Measurements from ENCODE around the gene COL28A1. TPM values are rescaled to one million over a fixed set of nuclear protein-coding genes. Genes with fewer than 3 reads are reported as not detected.

Gene COL28A1
- total RNA-seq, 2 donors from 2014 or later: 1.8 to 6.2 TPM

DNA sequence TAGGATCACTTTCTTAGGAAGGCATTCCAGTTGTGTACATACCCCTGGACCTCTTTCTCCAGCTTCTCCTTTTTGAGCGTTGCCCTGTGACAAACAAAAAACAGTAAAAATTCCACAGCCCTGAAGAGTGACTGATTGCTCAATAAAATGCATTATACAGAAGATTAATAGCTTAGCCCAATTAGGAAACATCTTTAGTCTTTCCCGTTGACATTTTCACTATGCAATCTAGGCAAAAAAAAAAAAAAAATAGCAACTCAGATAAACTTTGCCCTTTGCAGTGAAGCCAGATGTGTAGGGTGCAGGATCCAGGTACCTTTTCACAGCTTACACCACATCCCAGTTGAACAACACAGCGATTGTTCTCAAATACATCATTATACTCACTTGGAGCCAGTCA, 17.9 kb downstream of the COL28A1 start:
- 18% methylated on average over 3 of the region's 3 CpGs for WGBS
- no peaks in the 10 kb centered on the region for H3K9me3 ChIP-seq
- H3K4me3 ChIP-seq: no peak overlapping the region
- DNase-seq (ENCODE audit: low spot score): no peak
- intact Hi-C loops (cut with DNase I): no loop called here
- H3K4me1 ChIP-seq (replicated peaks): no peaks in the 10 kb centered on the region
- TF ChIP-seq CTCF (IDR thresholded peaks at IDR 0.05) (no peak), POLR2AphosphoS5 (IDR thresholded peaks at IDR 0.05) (no peak)
- H3K36me3 ChIP-seq: no peaks in the 10 kb centered on the region
- H3K27ac ChIP-seq: no peak overlapping the region
- no peaks in the 10 kb centered on the region for H3K27me3 ChIP-seq (replicated peaks; ENCODE audit: insufficient read depth)

DNA sequence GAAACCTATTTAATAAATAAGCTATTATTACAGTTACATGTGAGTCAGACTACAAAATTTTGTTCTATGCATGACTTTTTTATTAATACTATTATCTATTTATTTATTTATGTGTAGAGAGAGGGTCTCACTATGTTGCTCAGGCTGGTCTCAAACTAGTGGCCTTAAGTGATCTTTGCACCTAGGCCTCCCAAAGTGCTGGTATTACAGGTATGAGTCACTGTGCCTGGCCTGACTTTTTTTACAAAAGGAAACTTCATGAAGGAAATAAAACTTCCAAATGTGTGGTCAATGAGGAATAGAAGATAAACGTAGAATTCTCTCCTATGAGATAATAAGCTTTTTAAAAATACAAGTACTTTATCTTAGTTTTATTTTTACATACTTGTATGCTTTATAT, 19.0 kb downstream of the COL28A1 start:
- Histone ChIP-seq H3K27ac (no peak overlapping the region), H3K4me3 (no peak overlapping the region), H3K36me3 (no peaks in the 10 kb centered on the region), H3K9me3 (no peaks in the 10 kb centered on the region), H3K4me1 (replicated peaks) (no peaks in the 10 kb centered on the region), H3K27me3 (replicated peaks; ENCODE audit: insufficient read depth) (no peaks in the 10 kb centered on the region)
- intact Hi-C loops (cut with DNase I): no loop called here
- TF ChIP-seq POLR2AphosphoS5 (IDR thresholded peaks at IDR 0.05) (no peak), CTCF (IDR thresholded peaks at IDR 0.05) (no peak), POLR2A (IDR thresholded peaks at IDR 0.05) (no peak)
- DNase-seq (ENCODE audit: low spot score): no peak
- WGBS: 77% methylated on average over 1 of the region's 1 CpG

GRCh38 chr7:7516156-7516555, 19.5 kb downstream of the COL28A1 start:
- Histone ChIP-seq H3K9me3 (no peaks in the 10 kb centered on the region), H3K27me3 (replicated peaks; ENCODE audit: insufficient read depth) (no peaks in the 10 kb centered on the region), H3K4me3 (no peak overlapping the region), H3K27ac (no peak overlapping the region), H3K36me3 (no peaks in the 10 kb centered on the region), H3K4me1 (replicated peaks) (no peaks in the 10 kb centered on the region)
- intact Hi-C loops (cut with DNase I): no loop called here
- 55% methylated on average over 2 of the region's 2 CpGs for WGBS
- no peak for DNase-seq (ENCODE audit: low spot score)
- TF ChIP-seq POLR2AphosphoS5 (IDR thresholded peaks at IDR 0.05) (no peak), POLR2A (IDR thresholded peaks at IDR 0.05) (no peak), CTCF (IDR thresholded peaks at IDR 0.05) (no peak)

- intact Hi-C loops (cut with DNase I): no loop called here
- Histone ChIP-seq H3K36me3 (no peaks in the 10 kb centered on the region), H3K4me1 (replicated peaks) (no peaks in the 10 kb centered on the region), H3K9me3 (no peaks in the 10 kb centered on the region), H3K4me3 (no peak overlapping the region), H3K27me3 (replicated peaks; ENCODE audit: insufficient read depth) (no peaks in the 10 kb centered on the region), H3K27ac (no peak overlapping the region)
- DNase-seq (ENCODE audit: low spot score): no peak
- no peak for TF ChIP-seq POLR2A (IDR thresholded peaks at IDR 0.05)
- TF ChIP-seq POLR2AphosphoS5 (IDR thresholded peaks at IDR 0.05): no peak
- no peak for TF ChIP-seq CTCF (IDR thresholded peaks at IDR 0.05)
- WGBS: 53% methylated on average over 4 of the region's 4 CpGs
Measured at GRCh38 chr7:7512861-7513597, 22.6 kb downstream of the COL28A1 start.

GRCh38 chr7:7510794-7511193, 24.9 kb downstream of the COL28A1 start:
- peaks cover under 1% of the 10 kb centered on the region for H3K4me1 ChIP-seq (replicated peaks)
- 80% methylated on average over 3 of the region's 3 CpGs for WGBS
- H3K27me3 ChIP-seq (replicated peaks; ENCODE audit: insufficient read depth): no peaks in the 10 kb centered on the region
- H3K4me3 ChIP-seq: no peak overlapping the region
- intact Hi-C loops (cut with DNase I): no loop called here
- H3K27ac ChIP-seq: no peak overlapping the region
- H3K9me3 ChIP-seq: no peaks in the 10 kb centered on the region
- H3K36me3 ChIP-seq: no peaks in the 10 kb centered on the region
- no peak for DNase-seq (ENCODE audit: low spot score)
- TF ChIP-seq CTCF (IDR thresholded peaks at IDR 0.05) (no peak), POLR2A (IDR thresholded peaks at IDR 0.05) (no peak), POLR2AphosphoS5 (IDR thresholded peaks at IDR 0.05) (no peak)

Measured in prostate gland (tissue), 2 donors.